ENCODE data around the gene CHIC2. TPM values are rescaled to one million over a fixed set of nuclear protein-coding genes. Genes with fewer than 3 reads are reported as not detected.
A peak's percentile ranks its signal among the peaks of the same experiment; 100 is the strongest.
"Not testable (repeated sequence)": the region's sequence is repeated elsewhere in the genome, so short reads cannot be mapped to it uniquely, and the experiment has no call there.

The CHIC2 gene
- total and polyA plus RNA-seq, 5 donors = 10.4 to 18.1 (median 12.0) TPM

DNA sequence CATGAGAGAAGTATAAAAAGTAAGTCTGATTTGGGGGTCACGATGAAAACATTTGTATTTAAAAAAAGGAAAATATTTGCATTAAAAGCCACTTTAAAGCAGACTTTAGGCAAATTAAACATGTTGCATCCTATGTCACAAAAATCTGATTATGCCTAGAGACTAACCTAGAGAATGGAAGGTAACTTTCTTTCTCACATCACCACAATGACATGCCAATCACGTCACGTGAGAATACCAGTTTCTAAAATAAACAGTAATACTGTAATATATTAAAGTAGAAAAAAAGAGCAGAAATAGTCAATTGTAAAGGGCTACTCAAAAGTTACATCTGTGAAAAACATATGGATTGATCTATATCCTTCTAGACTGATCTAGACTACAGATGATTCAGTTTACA is 3.3 kb downstream of the CHIC2 start:
- no peaks in the 10 kb centered on the region for H3K27me3 ChIP-seq (ENCODE audit: control insufficient read depth, insufficient read depth)
- ATAC-seq (no peak), DNase-seq (no peak)
- no peak overlapping the region for H3K27ac ChIP-seq (ENCODE audit: low read length)
- 51% methylated on average over 3 of the region's 3 CpGs for WGBS
- H3K4me1 ChIP-seq (ENCODE audit: control insufficient read depth, insufficient read depth, low read length) = peaks cover 7% of the 10 kb centered on the region
- H3K9me3 ChIP-seq (ENCODE audit: control insufficient read depth, low read length) = no peaks in the 10 kb centered on the region
- no peak overlapping the region for H3K4me3 ChIP-seq (ENCODE audit: low read length)
- intact Hi-C loops (cut with DNase I) = loop anchor here in 1 of 4 donors (10.0 kb wide), 2 partner anchors 126 to 154 kb away; no protein-coding TSS in a partner anchor

DNA sequence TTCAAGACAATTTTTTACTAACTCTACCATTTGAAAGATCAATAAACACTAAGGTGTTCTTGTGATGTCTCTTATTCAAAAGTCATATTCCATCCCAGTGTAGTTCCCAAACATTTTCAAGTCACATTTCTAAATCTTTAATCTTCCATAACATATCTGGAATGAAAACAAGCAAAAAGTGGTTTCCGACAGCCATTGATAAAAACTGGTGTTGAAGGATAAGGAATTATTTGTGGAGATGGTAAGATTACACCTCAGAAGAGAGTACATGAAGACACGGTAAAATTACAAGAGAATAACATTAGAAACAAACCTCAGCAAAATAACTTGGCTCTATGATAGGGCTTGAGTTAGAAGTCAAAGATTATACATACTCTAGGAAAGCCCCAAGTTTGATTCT is 4.3 kb downstream of the CHIC2 start:
- Histone ChIP-seq H3K27me3 (ENCODE audit: control insufficient read depth, insufficient read depth) (no peaks in the 10 kb centered on the region), H3K4me3 (ENCODE audit: low read length) (no peak overlapping the region), H3K4me1 (ENCODE audit: control insufficient read depth, insufficient read depth, low read length) (peaks cover 2% of the 10 kb centered on the region), H3K27ac (ENCODE audit: low read length) (no peak overlapping the region), H3K9me3 (ENCODE audit: control insufficient read depth, low read length) (no peaks in the 10 kb centered on the region)
- intact Hi-C loops (cut with DNase I) = loop anchor here in 1 of 4 donors (10.0 kb wide), 2 partner anchors 125 to 155 kb away; no protein-coding TSS in a partner anchor
- ATAC-seq (no peak), DNase-seq (no peak)
- WGBS = 12% methylated on average over 2 of the region's 2 CpGs

DNA sequence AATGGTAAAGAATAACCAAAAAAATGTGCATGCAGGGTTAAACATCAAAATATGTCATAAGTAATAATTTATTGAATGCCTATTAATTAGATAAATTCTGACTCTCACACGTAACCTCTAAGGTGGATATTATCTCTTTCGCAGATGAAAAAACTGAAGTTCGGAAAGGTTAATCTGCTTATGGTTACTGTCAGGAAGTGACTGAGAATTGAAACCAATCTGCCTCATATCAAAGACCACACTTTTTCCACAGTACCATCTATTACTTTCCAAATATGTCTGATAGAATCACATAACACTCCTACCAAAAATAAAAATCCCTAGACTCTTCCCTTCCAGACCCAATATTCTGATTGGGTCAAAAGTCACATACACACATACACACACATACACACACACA is 6.2 kb downstream of the CHIC2 start:
- DNase-seq (no peak), ATAC-seq (no peak)
- Histone ChIP-seq H3K4me1 (ENCODE audit: control insufficient read depth, insufficient read depth, low read length) (peaks cover 2% of the 10 kb centered on the region), H3K27me3 (ENCODE audit: control insufficient read depth, insufficient read depth) (no peaks in the 10 kb centered on the region), H3K4me3 (ENCODE audit: low read length) (no peak overlapping the region), H3K27ac (ENCODE audit: low read length) (no peak overlapping the region), H3K9me3 (ENCODE audit: control insufficient read depth, low read length) (no peaks in the 10 kb centered on the region)
- intact Hi-C loops (cut with DNase I) = no loop called here
- 77% methylated on average over 3 of the region's 3 CpGs for WGBS

DNA sequence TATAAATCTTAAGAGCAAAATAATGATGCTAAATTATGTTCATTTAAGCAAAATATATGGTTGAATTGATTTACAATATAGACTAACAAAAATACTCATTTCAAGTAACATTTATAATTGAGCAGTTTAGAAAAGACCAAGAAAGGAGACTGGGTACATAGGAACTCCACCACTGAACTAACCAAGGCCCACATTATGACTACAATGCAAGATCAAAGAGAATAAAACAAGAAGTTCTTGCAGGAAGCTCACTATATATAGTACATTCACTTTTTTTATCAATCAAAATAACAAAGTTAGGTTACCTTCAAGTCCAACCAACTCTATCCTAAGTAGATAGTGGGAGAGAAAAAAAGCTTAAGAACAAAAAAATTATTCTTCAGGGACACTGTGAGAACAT is 8.0 kb downstream of the CHIC2 start:
- Histone ChIP-seq H3K27me3 (ENCODE audit: control insufficient read depth, insufficient read depth) (no peaks in the 10 kb centered on the region), H3K9me3 (ENCODE audit: control insufficient read depth, low read length) (no peaks in the 10 kb centered on the region), H3K4me3 (ENCODE audit: low read length) (no peak overlapping the region), H3K4me1 (ENCODE audit: control insufficient read depth, insufficient read depth, low read length) (peaks cover 3% of the 10 kb centered on the region), H3K27ac (ENCODE audit: low read length) (no peak overlapping the region)
- ATAC-seq (no peak), DNase-seq (no peak)
- intact Hi-C loops (cut with DNase I) = no loop called here

DNA sequence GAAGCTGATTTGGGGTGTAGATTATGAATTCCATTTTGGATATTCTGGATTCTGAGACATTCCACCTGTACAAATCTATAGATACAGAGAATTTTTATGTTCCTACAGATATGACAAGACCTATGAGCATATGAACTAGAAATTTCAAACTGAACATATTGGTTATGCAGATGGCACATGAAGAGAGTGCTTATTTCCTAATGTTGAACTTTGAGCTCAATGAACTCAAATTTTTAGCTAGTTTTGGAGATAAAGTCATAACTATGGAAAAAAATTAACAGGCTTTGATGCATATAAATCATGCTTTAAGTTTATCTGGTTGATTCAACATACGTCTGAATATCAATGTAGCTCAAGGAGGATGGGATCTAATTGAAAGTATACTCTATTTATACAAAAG is 8.9 kb downstream of the CHIC2 start:
- Histone ChIP-seq H3K27ac (ENCODE audit: low read length) (no peak overlapping the region), H3K4me3 (ENCODE audit: low read length) (no peak overlapping the region), H3K9me3 (ENCODE audit: control insufficient read depth, low read length) (no peaks in the 10 kb centered on the region), H3K27me3 (ENCODE audit: control insufficient read depth, insufficient read depth) (no peaks in the 10 kb centered on the region), H3K4me1 (ENCODE audit: control insufficient read depth, insufficient read depth, low read length) (peaks cover 3% of the 10 kb centered on the region)
- intact Hi-C loops (cut with DNase I) = no loop called here
- WGBS = 98% methylated on average over 1 of the region's 1 CpG
- no peak for ATAC-seq
- DNase-seq = no peak

DNA sequence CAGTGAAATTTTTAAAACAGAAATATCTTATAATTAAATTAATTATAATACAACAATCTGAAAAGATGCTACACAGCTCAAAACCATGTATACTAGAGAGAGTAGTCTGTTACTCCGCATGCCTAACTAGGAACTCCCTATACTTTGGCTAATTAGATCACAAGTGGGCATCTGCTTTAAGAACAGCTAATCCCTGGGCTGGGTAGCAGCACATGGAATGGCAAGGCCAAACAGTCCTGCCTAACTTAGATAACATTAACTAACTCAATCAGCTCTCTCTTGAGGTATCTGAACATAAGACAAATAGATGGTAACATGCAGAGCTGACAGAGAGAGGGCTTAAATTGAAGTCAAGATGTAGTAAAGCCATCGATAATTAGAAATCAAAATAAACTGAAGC is 9.9 kb downstream of the CHIC2 start:
- H3K4me1 ChIP-seq (ENCODE audit: control insufficient read depth, insufficient read depth, low read length) = peaks cover 3% of the 10 kb centered on the region
- no peak overlapping the region for H3K27ac ChIP-seq (ENCODE audit: low read length)
- no peaks in the 10 kb centered on the region for H3K27me3 ChIP-seq (ENCODE audit: control insufficient read depth, insufficient read depth)
- intact Hi-C loops (cut with DNase I) = no loop called here
- ATAC-seq (no peak), DNase-seq (no peak)
- H3K4me3 ChIP-seq (ENCODE audit: low read length) = no peak overlapping the region
- no peaks in the 10 kb centered on the region for H3K9me3 ChIP-seq (ENCODE audit: control insufficient read depth, low read length)
- WGBS = 95% methylated on average over 2 of the region's 2 CpGs

DNA sequence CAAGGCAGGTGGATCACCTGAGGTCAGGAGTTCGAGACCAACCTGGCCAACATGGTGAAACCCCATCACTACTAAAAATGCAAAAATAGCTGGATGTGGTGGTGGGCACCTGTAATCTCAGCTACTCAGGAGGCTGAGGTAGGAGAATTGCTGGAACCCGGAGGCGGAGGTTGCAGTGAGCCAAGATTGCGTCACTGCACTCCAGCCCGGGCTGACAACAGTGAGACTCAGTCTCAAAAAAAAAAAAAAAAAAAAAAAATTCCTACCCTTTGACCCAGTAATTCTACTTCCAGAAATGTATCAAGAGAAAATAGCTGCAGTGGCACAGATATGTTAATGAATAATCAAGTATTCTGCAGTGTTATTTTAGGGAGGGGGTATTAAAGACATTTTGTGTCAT is 11.1 kb downstream of the CHIC2 start:
- H3K27ac ChIP-seq (ENCODE audit: low read length); intact Hi-C loops (cut with DNase I); H3K4me1 ChIP-seq (ENCODE audit: control insufficient read depth, insufficient read depth, low read length); H3K9me3 ChIP-seq (ENCODE audit: control insufficient read depth, low read length); H3K27me3 ChIP-seq (ENCODE audit: control insufficient read depth, insufficient read depth); H3K4me3 ChIP-seq (ENCODE audit: low read length); ATAC-seq: not testable (repeated sequence)
- 83% methylated on average over 5 of the region's 5 CpGs for WGBS
- peak in 1 of 3 donors; percentile 41 for DNase-seq

DNA sequence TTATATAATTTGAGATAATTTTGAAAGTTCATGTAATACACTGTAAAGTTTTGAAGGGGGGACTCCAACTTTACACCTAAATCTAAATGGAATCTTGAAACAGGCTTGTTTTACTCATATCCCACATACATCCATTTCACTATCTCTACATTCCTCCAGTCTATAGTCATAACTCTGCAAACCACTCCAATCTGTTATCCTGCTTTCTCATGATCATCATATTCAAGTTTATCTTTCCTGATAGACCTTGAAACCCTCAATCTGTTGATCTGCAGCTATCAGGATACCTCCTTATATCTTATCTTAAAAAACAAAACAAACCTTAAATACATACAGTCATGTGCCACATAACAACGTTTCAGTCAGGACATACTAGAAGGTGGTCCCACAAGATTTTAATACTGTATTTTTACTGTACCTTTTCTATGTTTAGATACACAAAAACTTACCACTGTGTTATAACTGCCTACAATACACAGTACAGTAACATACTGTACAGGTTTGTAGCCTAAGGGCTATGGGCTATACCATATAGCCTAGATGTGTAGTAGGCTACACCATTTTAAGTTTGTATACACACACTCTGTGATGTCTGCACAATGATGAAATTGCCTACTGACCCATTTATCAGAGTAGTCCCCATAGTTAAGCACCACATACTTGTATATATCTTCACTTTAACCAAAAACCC is 14.0 kb downstream of the CHIC2 start:
- 25% methylated on average over 1 of the region's 1 CpG for WGBS
- no peak overlapping the region for H3K27ac ChIP-seq (ENCODE audit: low read length)
- H3K4me3 ChIP-seq (ENCODE audit: low read length) = no peak overlapping the region
- intact Hi-C loops (cut with DNase I) = loop anchor here in 1 of 4 donors (2.0 kb wide), 1 partner anchor 24 kb away; no protein-coding TSS in a partner anchor
- no peaks in the 10 kb centered on the region for H3K27me3 ChIP-seq (ENCODE audit: control insufficient read depth, insufficient read depth)
- ATAC-seq (no peak), DNase-seq (no peak)
- H3K9me3 ChIP-seq (ENCODE audit: control insufficient read depth, low read length) = no peaks in the 10 kb centered on the region
- peaks cover 1% of the 10 kb centered on the region for H3K4me1 ChIP-seq (ENCODE audit: control insufficient read depth, insufficient read depth, low read length)

DNA sequence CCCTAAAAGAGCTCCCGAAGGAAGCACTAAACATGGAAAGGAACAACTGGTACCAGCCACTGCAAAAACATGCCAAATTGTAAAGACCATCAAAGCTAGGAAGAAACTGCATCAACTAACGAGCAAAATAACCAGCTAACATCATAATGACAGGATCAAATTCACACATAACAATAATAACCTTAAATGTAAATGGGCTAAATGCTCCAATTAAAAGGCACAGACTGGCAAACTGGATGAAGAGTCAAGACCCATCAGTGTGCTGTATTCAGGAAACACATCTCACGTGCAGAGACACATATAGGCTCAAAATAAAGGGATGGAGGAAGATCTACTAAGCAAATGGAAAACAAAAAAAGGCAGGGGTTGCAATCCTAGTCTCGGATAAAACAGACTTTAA is 20.8 kb downstream of the CHIC2 start:
- DNase-seq; H3K9me3 ChIP-seq (ENCODE audit: control insufficient read depth, low read length); intact Hi-C loops (cut with DNase I); H3K27me3 ChIP-seq (ENCODE audit: control insufficient read depth, insufficient read depth); H3K4me1 ChIP-seq (ENCODE audit: control insufficient read depth, insufficient read depth, low read length); ATAC-seq; H3K4me3 ChIP-seq (ENCODE audit: low read length); H3K27ac ChIP-seq (ENCODE audit: low read length): not testable (repeated sequence)
- WGBS = 92% methylated on average over 2 of the region's 4 CpGs

DNA sequence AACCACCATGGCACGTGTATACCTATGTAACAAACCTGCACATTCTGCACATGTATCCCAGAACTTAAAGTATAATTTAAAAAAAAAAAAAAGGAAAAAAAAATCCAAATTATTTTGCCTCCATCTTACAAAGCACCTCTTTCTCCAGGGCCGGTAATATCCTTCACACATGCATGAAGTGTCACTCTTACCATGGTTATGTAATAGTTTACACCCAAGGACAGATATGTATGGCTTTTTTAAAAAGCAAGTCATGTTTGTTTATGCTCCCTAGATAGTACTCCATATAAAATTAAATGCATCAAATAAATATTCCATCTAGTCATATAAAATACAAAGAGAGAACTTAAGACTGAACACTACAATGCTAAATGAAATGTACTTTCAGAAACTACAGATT is 22.5 kb downstream of the CHIC2 start:
- intact Hi-C loops (cut with DNase I) = no loop called here
- Histone ChIP-seq H3K9me3 (ENCODE audit: control insufficient read depth, low read length) (no peaks in the 10 kb centered on the region), H3K27me3 (ENCODE audit: control insufficient read depth, insufficient read depth) (no peaks in the 10 kb centered on the region), H3K4me1 (ENCODE audit: control insufficient read depth, insufficient read depth, low read length) (no peaks in the 10 kb centered on the region), H3K4me3 (ENCODE audit: low read length) (no peak overlapping the region), H3K27ac (ENCODE audit: low read length) (no peak overlapping the region)
- WGBS = 76% methylated on average over 2 of the region's 2 CpGs
- DNase-seq (no peak), ATAC-seq (no peak)

DNA sequence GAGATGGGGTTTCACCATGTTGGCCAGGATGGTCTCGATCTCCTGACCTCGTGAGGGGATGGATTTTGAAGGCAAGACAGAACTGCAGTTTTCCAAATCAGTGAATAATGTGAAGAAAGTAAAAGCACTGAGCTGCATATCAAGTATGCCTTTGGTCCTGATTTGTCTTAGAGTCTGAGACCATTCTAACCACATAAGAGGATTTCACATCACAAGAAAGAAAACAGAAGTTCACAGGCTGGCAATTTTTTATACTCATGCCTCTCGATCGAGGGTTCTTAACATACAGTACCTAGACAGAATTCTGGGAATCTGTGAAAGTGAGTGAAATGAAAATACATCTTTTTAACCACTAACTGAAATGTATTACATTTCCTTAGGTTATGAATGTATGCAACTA is 23.3 kb downstream of the CHIC2 start:
- Histone ChIP-seq H3K9me3 (ENCODE audit: control insufficient read depth, low read length) (no peaks in the 10 kb centered on the region), H3K27ac (ENCODE audit: low read length) (no peak overlapping the region), H3K27me3 (ENCODE audit: control insufficient read depth, insufficient read depth) (no peaks in the 10 kb centered on the region), H3K4me3 (ENCODE audit: low read length) (no peak overlapping the region), H3K4me1 (ENCODE audit: control insufficient read depth, insufficient read depth, low read length) (no peaks in the 10 kb centered on the region)
- intact Hi-C loops (cut with DNase I) = no loop called here
- no peak for DNase-seq
- 90% methylated on average over 4 of the region's 4 CpGs for WGBS
- no peak for ATAC-seq

DNA sequence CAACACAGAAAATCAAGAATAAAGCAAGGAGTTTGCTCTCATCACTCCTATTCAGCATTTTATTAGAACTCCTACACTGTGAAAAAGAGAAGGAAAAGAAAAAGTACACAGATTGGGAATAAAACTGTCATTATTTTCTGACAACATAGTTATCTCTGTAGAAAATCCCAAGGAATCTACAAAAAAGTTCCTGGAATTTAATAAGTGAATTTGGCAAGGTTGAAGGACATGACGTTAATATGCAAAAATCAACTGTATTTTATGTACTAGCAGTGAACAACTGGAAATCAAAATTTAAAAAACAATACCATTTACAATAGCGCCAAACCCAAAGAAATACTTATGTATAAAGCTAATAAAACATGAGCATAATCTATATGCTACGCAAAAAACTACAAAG is 26.3 kb downstream of the CHIC2 start:
- ATAC-seq = no peak
- intact Hi-C loops (cut with DNase I) = no loop called here
- no peak overlapping the region for H3K4me3 ChIP-seq (ENCODE audit: low read length)
- no peaks in the 10 kb centered on the region for H3K4me1 ChIP-seq (ENCODE audit: control insufficient read depth, insufficient read depth, low read length)
- no peaks in the 10 kb centered on the region for H3K9me3 ChIP-seq (ENCODE audit: control insufficient read depth, low read length)
- DNase-seq = no peak
- H3K27me3 ChIP-seq (ENCODE audit: control insufficient read depth, insufficient read depth) = no peaks in the 10 kb centered on the region
- H3K27ac ChIP-seq (ENCODE audit: low read length) = no peak overlapping the region
- 84% methylated on average over 3 of the region's 3 CpGs for WGBS
